Fibroblast of mammary gland (primary cell): ENCODE data around the gene CDKN2D.
A peak's percentile ranks its signal among the peaks of the same experiment; 100 is the strongest.
"Not testable (repeated sequence)": the region's sequence is repeated elsewhere in the genome, so short reads cannot be mapped to it uniquely, and the experiment has no call there.

Experiments used
- DNase-seq: peaks from one replicate; pipeline ENCODE4 v3.0.0-alpha.2; 2010; ENCODE audit warnings: low read depth
- H3K4me3 ChIP-seq: 2 replicates; pipeline ENCODE4 v1.5.1; 2011; ENCODE audit warnings: low read depth, mild to moderate bottlenecking, low read length, moderate library complexity; ENCODE audit not compliant: control insufficient read depth
- CTCF ChIP-seq: conservative IDR thresholded peaks from 2 replicates; pipeline ENCODE4 v1.5.1; 2011; ENCODE audit warnings: low read depth, low read length, inconsistent platforms; ENCODE audit not compliant: control insufficient read depth, insufficient read depth

The CDKN2D gene

GRCh38 chr19:10544242-10544752 lies 24.5 kb downstream of the CDKN2D start:
- no peak for DNase-seq
- TF ChIP-seq CTCF = no peak
- H3K4me3 ChIP-seq = peak overlapping the region; percentile 74

GRCh38 chr19:10543420-10544241 lies 25.1 kb downstream of the CDKN2D start, which contains the start of gene ATG4D:
Gene ATG4D, plus strand, starts transcription at chr19:10543904. Its CDS starts 187 bp downstream, at chr19:10544091.
- peak within 1 kb of the TSS; percentile 74 for H3K4me3 ChIP-seq
- peak; percentile 51 for DNase-seq
- no peak for TF ChIP-seq CTCF

GRCh38 chr19:10543059-10543419 lies 25.7 kb downstream of the CDKN2D start:
- no peak for DNase-seq
- TF ChIP-seq CTCF = no peak
- no peak overlapping the region for H3K4me3 ChIP-seq

GRCh38 chr19:10539016-10539415 lies 29.8 kb downstream of the CDKN2D start:
- DNase-seq, H3K4me3 ChIP-seq: not testable (repeated sequence)

- TF ChIP-seq CTCF = no peak
- no peak for DNase-seq
- H3K4me3 ChIP-seq = no peak overlapping the region
Measured at GRCh38 chr19:10538204-10538983, 30.4 kb downstream of the CDKN2D start.

- TF ChIP-seq CTCF = no peak
- no peak for DNase-seq
- H3K4me3 ChIP-seq = no peak overlapping the region
Measured at GRCh38 chr19:10537668-10538067, 31.1 kb downstream of the CDKN2D start.

- no peak for DNase-seq
- H3K4me3 ChIP-seq = no peak overlapping the region
- TF ChIP-seq CTCF = no peak
Measured at GRCh38 chr19:10535613-10536012, 33.2 kb downstream of the CDKN2D start.
